H4 (cell line): Measurements from ENCODE around the gene HNMT. TPM values are rescaled to one million over a fixed set of nuclear protein-coding genes. Genes with fewer than 3 reads are reported as not detected.

Source experiments
- DNase-seq: peaks from one replicate; pipeline ENCODE4 v3.0.0-alpha.2; 2015; ENCODE audit warnings: low spot score
- total RNA-seq: library from RNA; depleted of rRNA; stranded (reverse); fragments of >200 nt; shearing (Covaris generic); gene quantifications from 2 replicates; pipeline ENCODE4 v1.2.3, GENCODE V29; 2014

The HNMT gene
- total RNA-seq, 1 experiment from 2014 or later: 44.0 TPM

DNA sequence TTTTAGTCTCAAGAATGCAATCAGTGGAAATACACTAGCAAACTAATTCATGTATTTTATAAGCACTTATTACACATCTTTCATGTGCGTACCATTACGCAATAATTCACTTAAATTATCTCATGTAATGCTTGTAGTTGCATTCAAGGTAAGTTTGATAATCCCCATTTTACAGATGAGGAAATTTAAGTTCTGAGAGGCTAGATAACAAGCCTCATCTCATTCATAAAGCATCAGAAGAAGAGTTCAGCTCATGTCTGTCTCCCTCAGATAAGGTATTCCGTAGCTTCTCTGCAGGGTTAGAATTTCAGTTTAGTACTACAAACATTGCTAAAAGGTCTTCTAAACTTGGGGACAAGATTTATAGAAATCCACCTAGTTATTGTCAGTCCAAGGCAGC lies 47.8 kb downstream of the HNMT start:
- no peak for DNase-seq

DNA sequence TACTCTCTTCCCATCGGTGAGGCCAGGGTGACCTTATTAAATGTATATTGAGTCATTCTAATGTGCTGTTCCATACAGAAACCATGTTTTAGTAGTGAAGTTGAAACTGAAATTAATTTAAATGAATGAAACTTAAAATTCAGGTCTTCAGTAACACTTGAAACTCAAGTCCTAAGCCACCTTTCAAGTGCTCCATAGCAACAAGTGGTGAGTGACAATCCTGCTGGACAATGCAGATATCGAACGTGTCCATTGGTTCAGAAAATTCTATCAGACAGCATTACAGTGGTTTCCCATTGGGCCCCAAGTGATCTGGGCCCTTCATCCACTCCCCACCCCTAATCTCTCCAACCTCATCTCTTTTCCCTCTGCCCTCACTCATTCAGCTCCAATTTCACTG lies 48.7 kb downstream of the HNMT start:
- DNase-seq: no peak

DNA sequence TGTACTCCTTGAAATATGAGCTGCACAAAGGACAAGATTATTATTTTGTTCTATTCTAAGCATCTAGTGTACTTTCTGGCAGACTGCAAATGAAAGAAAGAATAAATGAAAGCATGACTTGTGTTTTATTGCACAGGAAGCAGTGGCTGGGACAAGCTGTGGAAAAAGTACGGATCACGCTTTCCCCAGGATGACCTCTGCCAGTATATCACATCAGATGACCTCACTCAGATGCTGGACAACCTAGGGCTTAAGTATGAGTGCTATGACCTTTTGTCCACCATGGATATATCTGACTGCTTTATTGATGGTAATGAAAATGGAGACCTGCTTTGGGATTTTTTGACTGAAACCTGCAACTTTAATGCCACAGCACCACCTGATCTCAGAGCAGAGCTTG lies 49.4 kb downstream of the HNMT start:
- DNase-seq: no peak

DNA sequence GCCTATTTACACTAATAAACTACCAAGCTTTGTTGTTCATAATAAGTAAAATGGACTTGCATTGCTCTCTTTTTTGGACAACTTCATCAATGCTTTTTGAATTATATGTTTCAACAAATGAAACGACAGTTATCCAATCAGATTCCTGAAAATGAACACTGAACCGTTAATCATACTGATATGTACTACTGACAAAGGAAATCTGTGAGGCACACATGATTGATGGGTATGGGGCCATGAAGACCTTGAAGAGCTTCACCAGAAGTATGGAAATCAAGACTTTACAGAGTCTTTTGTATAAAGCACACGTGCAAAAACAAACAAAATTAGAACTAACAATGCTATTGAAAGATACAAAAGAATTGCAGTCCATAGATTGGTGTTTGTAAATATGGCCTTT lies 51.2 kb downstream of the HNMT start:
- DNase-seq: no peak

DNA sequence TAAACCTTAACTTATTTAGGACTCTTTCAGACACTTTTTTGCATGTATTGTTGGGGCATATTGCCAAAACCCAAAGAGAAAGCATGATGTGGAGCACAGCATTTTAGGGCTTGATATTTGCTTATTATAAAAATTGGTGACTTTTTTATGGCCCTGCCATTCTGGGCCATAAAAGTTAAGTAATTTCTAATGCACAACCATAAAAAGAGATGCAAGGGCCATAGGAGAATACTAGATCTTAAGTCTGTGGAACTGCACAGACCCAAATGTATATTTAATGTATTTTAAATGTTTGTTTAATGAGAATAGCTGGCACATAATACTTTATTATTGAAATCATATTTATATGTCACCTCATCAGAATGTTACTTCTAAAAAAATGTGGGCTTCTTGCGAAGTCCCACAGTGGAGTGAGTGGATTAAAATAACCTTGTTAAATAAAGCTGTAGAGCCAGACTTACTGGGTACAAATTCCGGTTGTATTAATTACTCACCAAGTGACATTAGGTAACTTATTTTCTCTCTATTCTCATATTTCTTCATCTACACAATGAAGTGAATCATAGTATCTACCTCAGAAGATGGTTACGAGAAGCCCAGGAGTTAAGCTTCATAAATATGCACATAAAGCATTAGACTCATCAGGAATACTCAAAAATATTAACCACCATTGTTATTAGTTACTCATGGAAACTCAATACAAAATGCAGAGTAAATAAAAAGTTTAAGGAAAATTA lies 52.2 kb downstream of the HNMT start:
- no peak for DNase-seq

DNA sequence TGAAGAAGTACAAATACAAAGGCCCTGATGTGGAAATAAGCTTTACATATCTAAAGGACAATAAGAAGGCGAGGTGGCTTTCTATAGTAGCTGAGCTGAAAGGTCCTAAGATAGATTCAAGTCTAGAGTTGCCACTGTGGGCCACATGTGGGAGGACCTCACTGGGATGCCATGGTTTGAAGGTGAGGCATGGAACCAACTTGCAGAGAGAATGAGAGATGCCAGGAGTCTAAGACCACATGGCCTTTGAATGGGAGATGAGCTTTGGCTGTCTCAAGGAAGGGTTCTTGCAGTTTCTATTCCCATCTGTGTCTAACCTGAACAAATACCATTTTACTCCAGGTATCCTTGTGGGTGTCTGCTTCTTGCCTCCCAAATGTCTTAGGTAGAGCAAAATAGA lies 53.6 kb downstream of the HNMT start:
- DNase-seq: no peak

DNA sequence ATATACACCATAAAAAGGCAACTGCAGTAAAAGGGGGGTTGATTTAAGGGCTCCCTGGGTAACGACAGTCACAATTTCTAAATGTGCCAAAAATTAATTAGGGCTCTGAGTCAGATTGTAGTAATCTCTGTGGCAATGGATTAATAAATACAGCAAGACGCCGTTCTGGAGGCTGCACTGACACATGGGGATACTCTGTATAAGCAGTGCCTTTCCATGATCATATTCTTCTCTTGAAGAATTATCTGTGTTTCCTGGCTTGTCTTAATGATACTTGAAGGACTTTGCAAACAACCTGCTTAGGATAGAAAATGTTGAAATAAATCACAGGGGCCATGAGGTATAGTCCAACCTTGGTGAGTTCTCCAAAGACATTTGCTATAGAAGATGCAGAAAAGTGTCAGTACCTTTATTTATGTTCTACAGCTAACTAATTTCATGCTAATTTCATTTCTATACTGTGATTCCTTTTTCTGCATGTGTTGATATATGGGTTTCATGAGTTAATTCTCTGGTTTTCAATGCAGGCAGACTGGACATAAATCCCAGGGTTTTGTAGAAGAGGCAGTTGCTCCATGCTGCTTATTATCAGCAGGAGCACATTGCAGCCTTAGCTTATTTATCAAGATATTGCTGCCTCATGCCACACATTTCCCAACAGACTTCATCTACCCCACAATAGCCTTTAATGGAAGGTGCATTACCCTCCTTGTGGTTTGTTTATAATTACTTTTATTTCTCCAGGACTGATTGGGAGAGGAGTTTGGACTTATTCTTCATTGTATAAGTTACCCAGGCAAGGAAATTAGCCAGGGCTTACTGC lies 54.8 kb downstream of the HNMT start:
- no peak for DNase-seq

DNA sequence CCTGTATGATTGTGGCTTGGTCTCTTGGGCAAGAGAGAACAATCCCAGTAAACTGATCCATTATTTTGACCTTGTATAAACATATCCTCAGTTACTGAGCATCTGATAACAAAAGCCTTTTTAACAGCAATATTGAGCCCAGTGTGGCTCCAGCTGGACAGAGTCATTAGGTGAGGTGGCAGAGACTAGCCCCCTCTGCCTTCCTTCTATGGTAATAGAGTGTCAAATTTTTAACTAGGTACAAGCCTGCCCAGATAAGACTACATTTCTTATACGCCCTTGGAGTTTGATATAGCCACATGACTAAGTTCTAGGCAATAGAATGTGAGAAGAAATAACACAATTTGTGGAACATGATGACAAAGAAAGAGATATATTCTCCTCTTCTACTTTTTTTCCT lies 56.2 kb downstream of the HNMT start:
- no peak for DNase-seq

DNA sequence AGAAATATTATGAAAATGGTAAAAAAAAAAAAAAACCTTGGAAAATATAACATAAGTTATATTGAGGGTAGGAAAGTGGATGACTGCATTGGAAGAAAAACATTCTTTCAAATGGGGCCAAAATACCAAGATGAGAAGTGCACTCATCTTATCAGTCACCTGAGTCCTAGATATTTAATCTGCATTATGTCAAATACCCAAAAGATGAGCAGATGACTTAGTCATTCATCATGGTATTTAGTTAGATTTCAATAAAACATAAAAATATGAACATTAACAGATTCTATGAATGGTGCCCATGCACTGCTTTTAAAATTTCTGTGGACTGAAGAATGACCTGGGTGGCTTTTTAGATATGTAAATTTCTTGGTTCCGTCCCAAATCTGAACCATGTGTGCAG lies 56.9 kb downstream of the HNMT start:
- no peak for DNase-seq

DNA sequence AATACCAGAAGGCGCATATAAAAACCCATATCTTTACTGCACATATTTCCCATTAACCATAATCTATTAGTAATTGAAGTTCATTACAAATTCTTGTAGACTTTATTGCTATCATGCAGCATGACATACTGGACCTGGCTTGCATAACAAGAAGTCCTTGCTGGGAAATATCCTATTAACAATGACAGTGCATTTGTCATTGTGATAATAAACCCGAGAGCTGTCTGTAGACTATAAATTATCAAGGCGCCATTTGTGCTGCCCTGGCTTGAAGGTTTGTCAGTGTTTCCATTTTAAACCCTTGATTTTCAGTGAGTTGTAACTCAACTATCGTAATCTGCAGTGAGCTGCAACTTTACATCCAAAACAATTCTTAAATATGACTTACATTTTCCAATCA lies 59.0 kb downstream of the HNMT start:
- no peak for DNase-seq

DNA sequence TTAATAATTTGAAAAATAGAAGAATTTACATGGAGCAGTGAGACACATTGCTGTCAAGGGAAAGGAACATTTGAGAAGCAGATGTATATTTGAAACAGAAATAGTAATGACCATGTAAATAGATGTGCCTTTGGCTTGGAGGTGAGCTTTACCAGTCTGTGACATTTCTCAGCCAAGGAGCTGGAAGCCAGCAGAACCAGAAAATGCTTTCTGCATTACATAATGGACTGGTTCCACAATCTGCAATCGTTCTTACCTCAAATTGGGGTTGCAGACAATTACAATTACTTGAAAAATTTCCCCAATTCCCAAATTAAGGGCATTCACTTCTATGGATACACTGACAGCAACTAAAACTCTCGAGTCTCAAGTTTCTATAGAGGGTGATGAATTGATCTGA lies 59.7 kb downstream of the HNMT start:
- DNase-seq: no peak

DNA sequence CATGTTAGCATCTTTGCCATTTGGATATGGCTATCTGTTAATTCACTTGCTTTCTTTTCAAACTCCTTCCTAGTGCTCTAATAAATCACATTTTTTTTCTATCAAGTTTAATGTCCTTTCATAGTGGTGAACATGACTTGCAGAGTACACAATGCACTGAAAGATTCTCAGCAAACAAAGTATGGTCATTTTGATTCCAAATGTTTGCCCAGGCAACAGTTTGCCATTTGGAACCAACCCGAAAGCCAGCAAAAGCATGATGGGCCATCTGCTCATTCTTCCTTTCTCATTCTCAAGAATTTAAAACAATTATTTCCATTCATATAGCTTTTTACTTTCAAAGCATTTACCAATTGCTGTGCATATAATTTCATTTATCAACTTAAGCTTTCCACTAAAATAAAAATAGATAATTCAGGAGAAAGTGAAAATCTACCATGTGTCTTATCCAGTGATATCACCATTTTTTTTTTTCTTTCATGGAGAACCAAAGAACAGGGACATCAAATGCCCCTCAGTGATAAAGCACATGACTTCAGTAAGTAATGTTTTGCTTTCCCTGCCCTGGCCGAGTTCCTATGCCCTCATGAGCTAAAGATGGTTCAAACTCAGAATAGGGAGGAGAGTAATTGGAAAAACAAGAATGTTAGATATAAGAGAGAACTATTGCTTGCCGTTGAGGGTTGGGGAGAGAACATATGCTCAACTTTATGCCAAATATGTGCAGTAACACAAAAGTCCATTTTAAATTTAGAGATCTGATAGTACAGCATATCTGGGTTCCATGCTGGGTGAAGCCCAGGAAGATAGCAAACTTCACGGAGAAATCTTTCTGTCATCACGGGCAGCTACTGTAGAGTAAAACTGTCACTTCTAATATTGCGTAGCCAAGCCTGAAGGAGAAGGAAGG lies 62.1 kb downstream of the HNMT start:
- DNase-seq: no peak

DNA sequence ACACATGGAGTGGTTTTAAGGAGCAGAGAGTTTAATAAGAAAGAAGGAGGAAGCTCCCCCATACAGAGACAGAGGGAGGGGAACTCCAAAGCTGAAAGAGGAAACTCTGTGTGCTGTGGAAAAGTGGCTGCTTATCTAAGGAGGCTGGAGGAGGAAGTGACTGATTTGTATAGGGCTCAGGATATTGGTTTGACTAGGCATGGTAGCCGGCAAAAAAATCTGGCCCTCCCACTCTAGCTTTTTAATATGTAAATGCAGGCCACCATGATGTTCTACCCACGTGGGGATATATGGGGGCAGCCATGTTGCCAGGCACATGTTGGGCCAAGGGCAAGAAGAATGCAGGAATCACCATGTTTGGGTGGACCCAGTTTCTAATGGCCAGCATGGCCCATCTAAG lies 64.3 kb downstream of the HNMT start:
- DNase-seq: no peak

DNA sequence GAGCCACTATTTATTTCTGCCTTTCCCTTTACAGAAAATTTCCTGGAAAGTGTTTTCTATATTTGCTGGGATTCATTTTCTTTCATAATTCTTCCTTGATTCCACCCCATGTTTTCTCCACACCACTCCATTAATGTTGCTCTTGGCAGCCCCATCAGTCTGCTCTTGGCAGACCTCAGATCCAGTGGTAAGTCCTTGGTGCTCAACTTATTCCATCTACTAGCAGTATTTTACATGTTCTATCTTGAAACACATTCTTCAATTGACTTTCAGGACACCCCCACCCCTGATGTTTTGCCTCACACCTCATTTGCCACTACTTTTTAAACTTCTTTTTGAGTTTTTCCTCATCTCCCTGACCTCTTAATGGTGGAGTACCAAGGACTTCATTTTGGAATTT lies 65.0 kb downstream of the HNMT start:
- DNase-seq: no peak

DNA sequence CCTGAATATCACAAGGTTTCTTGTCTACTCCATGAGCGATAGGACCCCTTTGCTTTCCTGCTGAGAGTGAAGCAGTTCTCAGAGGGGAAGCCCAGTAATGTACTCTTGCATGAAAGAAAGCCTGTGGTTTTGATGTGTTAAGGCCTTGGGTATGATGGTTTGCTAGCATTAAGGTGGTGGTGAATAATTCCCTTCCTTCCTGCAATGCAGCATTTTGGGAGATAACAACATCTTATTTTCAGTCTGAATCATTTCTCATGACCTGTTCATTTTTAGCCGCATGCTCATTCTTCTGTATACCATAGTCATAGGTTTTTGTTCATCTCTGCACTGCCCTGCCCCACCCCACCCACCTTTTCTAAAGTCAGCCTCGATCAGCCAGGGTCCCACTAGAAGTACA lies 66.2 kb downstream of the HNMT start:
- DNase-seq: no peak

DNA sequence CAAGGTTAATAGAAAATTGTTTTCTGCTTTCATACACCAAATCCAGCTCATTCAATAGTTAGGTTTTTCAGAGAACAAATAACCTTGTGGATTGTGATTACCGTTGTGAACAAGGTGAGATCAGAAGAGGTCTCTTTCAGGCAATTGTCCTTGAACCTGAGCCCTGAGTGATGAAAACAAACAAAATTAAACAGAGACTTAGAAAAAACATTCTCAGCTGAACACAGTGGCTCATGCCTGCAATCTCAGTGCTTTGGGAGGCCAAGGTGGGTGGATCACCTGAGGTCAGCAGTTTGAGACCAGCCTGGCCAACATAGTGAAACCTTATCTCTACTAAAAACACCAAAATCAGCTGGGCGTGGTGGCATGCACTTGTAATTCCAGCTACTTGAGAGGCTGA lies 68.1 kb downstream of the HNMT start:
- no peak for DNase-seq

DNA sequence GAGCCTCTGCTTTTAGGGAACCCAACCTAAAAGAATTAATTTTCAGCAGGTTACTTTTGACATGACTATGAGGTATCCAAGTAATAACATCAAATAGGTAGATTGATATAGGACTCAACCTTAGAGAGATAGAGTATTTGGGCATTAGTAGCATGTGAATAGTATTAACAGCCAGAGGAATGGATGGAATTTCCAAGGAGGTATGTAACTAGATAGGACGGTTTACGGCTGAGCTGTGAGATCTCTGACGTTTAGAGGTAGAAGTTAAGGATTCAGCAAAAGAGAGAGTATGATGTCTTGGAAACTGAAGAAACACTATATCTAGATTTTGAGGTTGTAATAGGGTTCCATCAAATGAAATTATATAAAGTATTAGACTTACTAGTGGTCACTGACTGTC lies 70.3 kb downstream of the HNMT start:
- DNase-seq: no peak

DNA sequence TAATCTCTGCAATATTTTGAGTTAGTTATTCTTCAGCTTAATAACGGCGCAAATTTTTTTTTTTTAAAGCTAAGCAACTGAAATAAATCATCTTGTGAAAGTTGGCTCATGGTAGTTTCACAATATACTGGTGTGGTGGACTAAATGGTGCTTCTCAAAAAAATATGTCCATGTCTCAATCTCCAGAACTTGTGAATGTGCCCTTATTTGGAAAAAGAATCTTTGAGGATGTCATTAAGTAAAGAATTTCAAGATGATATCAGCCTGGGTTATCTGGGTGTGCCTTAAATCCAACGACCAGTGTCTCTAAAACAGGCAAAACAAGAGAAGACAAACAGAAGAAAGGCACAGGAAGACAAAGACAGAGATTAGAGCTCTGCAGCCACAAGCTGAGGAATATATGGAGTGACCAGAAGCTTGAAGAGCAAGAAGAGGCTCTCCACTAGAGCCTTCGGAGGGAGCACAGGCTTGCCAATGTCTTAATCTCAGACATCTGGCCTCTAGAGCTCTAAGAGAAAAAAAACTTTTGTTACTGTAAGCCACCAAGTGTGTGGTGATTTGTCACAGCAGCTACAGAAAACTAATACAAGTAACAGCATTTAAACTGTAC lies 71.4 kb downstream of the HNMT start:
- no peak for DNase-seq

DNA sequence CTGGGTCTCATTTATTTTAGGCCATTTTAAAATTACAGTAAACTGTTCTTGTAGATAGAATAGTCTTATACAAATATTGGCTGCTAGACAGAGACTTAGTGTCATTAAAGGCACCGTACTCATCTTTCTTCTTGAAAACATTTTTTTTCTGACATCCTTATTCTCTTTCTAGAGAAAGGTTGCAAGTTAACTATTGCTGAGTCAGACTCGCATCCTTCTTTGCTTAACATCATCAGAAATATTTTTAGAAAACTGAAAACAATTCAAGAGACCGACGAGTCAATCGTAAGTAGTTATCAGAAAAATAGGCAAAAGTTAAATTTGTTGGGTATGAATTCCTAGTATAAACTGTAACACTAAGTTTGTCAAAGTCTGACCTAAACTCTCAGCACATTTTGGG lies 72.2 kb downstream of the HNMT start:
- no peak for DNase-seq

DNA sequence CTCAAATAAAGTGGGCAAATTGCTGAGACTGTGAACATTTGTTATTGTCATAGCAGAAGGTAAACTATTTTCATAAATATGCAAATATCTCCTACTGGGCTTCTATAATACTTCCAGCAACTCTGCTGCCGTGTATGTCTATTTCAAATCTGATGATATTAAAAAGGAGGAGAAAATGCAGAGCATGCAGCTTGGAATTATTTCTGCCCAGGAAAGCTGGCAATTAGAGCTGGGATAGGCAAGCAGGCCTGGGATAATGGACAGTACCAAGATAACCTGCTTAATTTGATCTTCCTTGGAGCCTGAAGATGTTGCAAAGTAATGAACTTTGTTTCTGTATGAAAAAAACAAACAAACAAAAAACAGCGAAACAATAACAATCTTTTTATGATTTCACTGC lies 72.8 kb downstream of the HNMT start:
- DNase-seq: no peak

DNA sequence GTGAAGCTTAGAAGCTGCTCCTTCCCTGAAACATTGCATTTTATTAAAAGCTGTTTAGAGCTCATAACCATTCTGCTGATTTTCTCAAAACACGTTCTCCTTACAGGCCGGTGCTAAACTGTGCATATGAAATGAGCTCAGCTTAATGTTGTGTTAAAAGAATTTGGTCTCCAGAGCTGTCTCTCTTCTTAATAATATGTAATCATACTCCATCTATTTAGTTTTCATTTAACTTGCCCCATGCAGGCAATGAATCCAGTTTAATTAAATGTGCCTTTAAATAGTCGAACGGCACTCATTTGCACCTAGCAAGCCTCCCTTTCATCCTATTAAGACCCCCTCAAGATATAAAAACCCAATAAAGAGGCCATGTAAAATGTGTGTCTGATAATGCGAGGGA lies 76.3 kb downstream of the HNMT start:
- DNase-seq: no peak

DNA sequence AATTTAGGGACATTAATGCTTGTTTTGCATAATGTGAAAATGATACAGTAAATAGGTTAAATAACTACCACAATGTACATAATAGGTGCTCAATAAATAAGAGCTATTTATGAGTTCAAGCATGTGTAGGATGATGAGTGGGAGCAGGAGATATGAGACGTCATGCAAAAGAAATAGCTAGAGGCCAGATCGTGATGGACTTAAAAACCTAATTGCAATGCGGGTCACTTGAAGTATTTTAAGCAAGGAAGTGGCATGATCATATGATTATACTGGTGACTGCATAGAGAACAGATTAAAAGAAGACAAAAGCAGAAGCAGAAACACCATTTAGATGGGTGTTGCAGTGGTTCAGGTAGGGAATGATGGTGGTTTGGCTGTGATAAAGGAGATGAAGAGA lies 78.0 kb downstream of the HNMT start:
- no peak for DNase-seq
